HG02763 (cell line): Measurements from ENCODE around the gene OMA1.
"Not testable (repeated sequence)": the region's sequence is repeated elsewhere in the genome, so short reads cannot be mapped to it uniquely, and the experiment has no call there.

ENCODE experiments used
- ATAC-seq: cut with Tn5 transposase; IDR thresholded peaks from one replicate; pipeline ENCODE4 v1.9.1; 2021; ENCODE audit warnings: mild to moderate bottlenecking, moderate library complexity; ENCODE audit not compliant: unreplicated experiment

The OMA1 gene

GRCh38 chr1:58546520-58547308, at the start of gene OMA1:
TSS of gene OMA1 (minus strand) at chr1:58546726. CDS start at chr1:58539294, 7,432 bp downstream.
- peak; percentile 96 for ATAC-seq

GRCh38 chr1:58594546-58594945, 48.0 kb upstream of the OMA1 start:
- ATAC-seq = no peak

DNA sequence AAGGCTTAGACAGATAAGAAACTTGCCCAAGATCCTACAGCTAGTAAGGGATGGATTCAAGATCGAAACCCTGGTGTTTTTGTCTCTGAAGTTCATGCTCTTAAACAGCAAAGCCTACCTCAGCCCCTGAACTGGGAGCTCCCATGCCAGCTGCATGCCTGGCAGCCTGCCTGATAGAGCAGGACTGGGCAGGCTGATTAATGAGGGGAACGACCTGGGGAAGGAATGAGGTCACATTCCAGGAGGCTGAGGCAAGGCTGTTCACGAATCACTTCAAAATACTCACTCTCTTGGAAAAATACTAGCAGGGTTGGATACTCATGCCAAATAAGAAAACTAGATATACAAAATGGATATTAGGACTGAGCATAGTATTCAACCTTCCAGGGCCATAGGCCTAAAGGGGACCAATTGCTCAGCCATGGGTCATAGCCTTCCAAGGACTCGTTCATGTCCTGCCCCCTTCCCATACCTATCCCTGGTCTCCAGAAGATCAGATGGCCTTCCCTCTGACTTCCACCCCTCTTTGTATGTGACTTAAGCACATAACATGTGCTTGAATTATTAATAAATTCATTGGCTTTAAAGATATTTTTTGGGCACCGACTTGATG, 46.1 kb upstream of the OMA1 start:
- no peak for ATAC-seq

DNA sequence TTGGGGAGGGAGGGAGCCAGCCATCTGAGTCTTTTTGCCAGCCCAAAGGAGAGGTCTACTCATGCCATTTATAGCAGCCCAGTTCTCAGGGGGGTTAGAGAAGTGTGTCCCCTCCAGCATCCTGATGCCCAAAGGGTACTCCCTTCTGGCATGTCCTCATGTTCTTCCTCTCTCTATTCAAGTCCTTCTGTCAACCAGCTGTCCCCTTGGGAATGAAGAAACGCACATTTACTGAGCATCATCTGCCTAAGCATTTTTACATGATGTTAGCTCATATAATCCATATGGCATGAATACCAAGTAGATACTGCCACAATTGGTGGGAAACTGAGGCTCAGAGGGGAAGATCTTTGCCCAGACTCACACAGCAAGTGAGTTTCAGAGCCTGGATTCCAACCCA, 45.3 kb upstream of the OMA1 start:
- no peak for ATAC-seq

DNA sequence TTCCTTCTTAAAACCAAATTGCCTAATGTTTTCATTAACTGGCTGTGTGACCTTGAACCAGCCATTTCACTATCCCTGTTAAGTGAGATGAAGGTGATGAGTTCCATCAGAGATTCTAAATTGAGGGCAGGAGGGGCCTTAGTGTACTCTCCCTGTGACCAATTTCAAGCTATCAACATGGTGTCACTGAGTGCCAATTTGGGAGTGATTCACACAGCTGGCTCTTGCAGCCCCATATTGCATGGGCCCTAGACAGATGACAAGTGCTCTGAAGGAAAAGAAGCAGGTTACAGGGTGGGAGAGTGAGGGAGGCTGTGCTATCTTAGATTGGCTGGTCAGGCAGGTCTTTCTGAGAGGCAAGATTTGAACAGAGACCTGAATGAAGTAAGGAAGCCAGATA, 43.5 kb upstream of the OMA1 start:
- no peak for ATAC-seq

DNA sequence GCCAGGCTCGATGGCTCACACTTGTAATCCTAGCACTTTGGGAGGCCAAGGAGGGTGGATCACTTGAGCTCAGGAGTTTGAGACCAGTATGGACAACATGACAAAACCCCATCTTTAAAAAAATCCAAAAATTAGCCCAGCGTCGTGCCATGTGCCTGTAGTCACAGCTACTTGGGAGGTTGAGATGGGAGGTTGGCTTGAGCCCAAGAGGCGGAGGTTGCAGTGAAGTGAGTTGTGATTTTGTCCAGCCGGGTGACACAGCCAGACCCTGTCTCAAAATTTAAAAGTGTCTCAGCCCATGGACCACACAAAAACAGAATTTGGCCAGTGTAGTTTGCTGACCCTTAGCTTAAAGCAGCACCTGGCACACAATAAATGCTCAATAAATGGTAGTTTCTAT, 41.9 kb upstream of the OMA1 start:
- no peak for ATAC-seq

DNA sequence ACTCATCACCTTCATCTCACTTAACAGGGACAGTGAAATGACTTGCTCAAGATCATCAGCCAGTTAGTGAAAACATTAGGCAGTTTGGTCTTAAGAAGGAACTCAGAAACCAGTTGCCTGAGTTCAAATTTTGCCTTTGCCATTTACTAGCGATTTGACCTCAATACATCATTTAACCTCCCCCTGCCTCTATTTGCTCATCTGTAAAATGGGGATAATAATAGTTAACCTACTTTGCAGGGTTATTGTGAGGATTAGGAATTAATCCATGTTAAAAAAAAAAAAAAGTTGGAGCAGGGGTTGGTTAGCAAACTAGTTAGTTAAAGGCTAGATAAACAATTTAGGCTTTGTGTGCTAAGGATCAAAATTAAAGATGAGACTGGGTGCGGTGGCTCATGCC, 41.1 kb upstream of the OMA1 start:
- no peak for ATAC-seq

DNA sequence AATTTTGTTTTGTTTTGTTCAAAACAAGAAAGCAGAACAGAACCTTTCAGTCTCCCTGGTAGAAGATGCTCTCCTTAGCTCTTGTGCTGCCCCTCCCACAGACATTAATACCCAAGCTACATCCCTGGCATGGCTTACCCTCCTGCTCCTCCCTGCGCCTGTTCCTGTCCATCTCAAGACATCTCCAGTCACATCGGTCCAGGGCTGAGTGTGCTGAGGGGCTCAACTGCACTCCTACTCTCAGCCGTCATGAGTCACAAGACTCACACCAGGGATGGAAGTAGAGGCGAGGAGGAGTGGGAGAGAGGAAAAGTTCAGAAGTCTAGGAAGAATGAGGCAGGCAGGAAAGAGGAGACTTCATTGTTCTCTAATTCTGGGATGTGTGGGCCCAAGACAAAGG, 39.7 kb upstream of the OMA1 start:
- ATAC-seq = no peak

GRCh38 chr1:58585581-58586151, 39.1 kb upstream of the OMA1 start:
- no peak for ATAC-seq

DNA sequence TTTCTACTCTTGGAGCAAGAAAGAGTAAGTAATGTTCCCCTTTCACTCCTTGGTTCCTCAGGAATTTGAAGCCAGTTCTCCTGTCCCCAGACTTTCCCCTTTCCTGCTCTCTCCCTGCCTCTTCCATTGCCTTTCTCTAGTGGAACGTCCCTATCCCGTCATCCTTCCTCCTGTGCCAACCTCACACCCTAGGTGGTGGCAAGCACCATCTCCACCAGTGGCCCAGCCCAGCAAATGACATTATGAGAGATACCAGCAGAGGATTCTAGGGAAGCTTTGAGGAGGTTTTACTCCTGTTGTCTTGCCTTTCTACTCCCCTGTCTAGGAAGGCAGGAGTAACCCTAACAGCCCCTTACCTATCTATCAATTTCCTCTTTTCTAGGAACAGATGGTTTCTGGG, 38.6 kb upstream of the OMA1 start:
- ATAC-seq = no peak

- peak; percentile 67 for ATAC-seq
Measured at GRCh38 chr1:58584082-58584895, 37.8 kb upstream of the OMA1 start.

DNA sequence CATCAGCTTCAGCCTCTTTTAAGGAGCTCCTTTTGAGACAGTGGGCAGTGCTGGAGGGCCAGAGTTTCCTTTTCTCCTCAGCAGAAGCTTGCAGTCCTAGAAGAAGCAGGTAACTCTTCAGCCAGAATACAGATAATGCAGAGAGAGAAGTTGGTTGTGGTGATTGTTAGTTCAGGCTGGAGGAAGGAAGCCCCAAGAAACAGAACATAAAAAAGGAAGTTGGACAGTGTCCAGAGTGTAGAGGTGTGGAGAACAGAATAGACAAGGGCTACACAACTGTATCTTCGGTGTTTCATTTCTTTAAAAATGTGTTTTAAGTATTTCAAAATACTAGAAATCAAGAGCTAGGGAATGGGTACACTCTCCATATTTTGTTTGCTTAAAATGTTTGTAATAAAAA, 37.0 kb upstream of the OMA1 start:
- ATAC-seq = no peak

GRCh38 chr1:58582143-58582542, 35.6 kb upstream of the OMA1 start:
- ATAC-seq = not testable (repeated sequence)

- no peak for ATAC-seq
Measured at GRCh38 chr1:58581641-58582040, 35.1 kb upstream of the OMA1 start.

GRCh38 chr1:58580186-58580585, 33.7 kb upstream of the OMA1 start:
- no peak for ATAC-seq

DNA sequence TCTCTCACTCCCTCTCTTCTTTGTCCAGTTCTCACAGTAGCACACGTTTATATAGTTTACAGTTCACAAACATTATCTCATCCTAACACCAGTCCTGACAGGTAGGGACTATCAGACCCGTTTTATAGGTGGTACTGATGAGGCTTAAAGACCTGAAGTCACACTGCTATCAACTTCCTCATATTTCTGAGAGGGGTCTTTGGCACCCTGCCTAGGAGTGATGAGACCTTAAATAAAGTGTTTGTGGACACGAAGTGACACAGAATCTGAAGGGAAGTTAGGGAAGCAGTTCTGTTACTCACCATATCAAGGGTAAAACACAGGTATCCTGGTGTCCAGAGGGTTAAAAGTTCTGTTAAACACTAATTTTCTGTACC, 31.1 kb upstream of the OMA1 start:
- ATAC-seq = no peak

GRCh38 chr1:58576727-58577653, 30.5 kb upstream of the OMA1 start, which contains the start of gene TACSTD2:
TSS of gene TACSTD2 (minus strand) at chr1:58577252. CDS start at chr1:58577156, 96 bp downstream.
- ATAC-seq = no peak

GRCh38 chr1:58576325-58576726, 29.8 kb upstream of the OMA1 start:
- ATAC-seq = no peak

- no peak for ATAC-seq
Measured at GRCh38 chr1:58575551-58576324, 29.2 kb upstream of the OMA1 start.

GRCh38 chr1:58574816-58575215, 28.3 kb upstream of the OMA1 start:
- ATAC-seq = no peak
